ENCODE results near the gene CD7. TPM values are rescaled to one million over a fixed set of nuclear protein-coding genes. Genes with fewer than 3 reads are reported as not detected.
"Not testable (repeated sequence)": the region's sequence is repeated elsewhere in the genome, so short reads cannot be mapped to it uniquely, and the experiment has no call there.

Gene CD7
- not detected in 2 replicates for total RNA-seq (2014; rRNA removed; shearing (Covaris generic))

- DNase-seq (ENCODE audit: low spot score), result no peak
These were observed at the start of gene CD7 for GRCh38 chr17:82317394-82318168. Gene CD7, minus strand, starts transcription at chr17:82317608. Its CDS starts 113 bp downstream, at chr17:82317495.

DNA sequence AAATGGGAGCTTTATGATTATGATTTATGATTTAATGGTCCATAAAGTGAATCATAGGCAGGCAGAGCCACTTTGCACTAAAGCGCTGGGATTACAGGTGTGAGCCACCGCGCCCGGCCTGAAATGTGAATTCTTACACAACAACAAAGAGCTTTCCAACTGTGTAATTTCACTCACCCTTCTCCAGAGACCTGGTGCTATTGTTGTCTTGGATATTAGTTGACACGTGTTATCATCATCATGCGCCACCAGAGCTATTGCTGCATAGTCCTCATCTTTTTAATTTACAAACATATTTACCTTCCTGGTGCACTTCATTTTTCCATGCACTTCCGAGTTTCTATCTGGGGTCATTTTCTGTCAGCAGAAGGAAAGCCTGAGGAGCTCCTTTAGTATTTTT is 49.3 kb upstream of the CD7 start:
- DNase-seq (ENCODE audit: low spot score), result no peak

- no peak for DNase-seq (ENCODE audit: low spot score)
These were observed 48.3 kb upstream of the CD7 start for GRCh38 chr17:82365606-82366295.

DNA sequence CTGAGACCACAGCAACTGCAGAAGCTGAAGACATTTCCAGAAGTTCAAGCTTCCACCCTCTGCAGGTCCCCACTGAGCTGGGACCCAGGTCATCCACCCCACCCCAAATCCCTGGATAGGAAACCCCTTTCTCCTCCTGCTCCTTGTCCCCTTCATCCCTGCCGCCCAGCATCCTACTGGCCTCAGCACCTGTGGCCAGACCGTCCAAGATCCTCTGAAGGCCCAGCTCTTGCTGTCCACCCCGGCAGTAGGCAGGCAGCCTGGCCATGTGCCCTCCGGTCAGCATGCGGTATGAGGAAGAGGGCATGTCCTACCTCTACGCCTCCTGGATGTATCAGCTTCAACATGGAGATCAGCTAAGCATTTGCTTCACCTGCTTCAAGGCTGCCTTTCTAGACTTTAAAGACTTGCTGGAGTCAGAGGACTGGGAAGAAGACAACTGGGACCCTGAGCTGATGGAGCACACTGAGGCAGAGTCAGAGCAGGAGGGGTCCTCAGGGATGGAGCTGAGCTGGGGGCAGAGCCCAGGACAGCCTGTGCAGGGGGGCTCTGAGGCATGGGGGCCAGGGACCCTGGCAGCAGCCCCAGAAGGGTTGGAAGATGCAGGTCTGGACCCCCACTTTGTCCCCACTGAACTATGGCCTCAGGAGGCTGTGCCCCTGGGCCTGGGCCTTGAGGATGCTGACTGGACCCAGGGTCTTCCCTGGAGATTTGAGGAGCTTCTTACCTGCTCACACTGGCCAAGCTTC is 44.7 kb upstream of the CD7 start:
- no peak for DNase-seq (ENCODE audit: low spot score)

DNA sequence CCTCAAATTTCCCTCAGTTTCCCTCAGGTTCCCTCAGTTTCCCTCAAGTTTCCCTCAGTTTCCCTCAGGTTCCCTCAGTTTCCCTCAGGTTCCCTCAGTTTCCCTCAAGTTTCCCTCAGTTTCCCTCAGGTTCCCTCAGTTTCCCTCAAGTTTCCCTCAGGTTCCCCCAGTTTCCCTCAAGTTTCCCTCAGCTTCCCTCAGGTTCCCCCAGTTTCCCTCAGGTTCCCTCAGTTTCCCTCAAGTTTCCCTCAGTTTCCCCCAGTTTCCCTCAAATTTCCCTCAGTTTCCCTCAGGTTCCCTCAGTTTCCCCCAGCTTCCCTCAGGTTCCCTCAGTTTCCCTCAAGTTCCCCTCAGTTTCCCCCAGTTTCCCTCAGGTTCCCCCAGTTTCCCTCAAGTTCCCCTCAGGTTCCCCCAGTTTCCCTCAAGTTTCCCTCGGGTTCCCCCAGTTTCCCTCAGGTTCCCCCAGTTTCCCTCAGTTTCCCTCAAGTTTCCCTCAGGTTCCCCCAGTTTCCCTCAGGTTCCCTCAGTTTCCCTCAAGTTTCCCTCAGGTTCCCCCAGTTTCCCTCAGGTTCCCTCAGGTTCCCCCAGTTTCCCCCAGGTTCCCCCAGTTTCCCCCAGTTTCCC is 42.2 kb upstream of the CD7 start:
- not testable (repeated sequence) for DNase-seq (ENCODE audit: low spot score)

GRCh38 chr17:82358465-82359350 is 41.3 kb upstream of the CD7 start, which contains the start of gene TEX19:
Gene TEX19, plus strand, starts transcription at chr17:82359247. Its CDS starts 2,904 bp downstream, at chr17:82362151.
- peak; percentile 39 for DNase-seq (ENCODE audit: low spot score)

GRCh38 chr17:82357394-82357793 is 40.0 kb upstream of the CD7 start:
- DNase-seq (ENCODE audit: low spot score), result no peak

DNA sequence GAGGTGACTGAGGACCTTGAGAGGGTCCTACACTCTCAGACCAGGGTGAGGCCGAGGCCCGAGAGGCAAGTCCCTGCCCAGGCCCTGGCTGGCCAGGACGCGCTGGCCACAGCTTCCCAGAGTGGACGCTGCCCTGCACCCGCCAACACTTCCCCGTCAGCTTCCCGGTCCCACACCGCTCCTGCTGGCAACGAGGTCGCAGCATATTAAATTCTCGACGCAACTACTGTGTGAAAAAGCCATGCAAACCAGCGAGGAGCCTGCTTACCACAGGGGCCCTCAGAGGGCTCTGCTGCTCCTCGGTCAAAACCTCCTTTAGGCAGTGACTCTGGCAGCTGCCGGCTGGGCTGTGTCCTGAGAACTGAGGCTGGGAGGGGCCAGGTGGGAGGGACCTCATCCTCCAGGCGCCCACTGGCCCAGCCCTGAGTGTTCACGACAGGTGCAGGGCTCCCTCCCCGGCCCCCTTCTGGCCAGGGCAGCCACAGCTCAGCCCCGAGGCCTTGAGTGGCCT is 39.5 kb upstream of the CD7 start:
- no peak for DNase-seq (ENCODE audit: low spot score)

DNA sequence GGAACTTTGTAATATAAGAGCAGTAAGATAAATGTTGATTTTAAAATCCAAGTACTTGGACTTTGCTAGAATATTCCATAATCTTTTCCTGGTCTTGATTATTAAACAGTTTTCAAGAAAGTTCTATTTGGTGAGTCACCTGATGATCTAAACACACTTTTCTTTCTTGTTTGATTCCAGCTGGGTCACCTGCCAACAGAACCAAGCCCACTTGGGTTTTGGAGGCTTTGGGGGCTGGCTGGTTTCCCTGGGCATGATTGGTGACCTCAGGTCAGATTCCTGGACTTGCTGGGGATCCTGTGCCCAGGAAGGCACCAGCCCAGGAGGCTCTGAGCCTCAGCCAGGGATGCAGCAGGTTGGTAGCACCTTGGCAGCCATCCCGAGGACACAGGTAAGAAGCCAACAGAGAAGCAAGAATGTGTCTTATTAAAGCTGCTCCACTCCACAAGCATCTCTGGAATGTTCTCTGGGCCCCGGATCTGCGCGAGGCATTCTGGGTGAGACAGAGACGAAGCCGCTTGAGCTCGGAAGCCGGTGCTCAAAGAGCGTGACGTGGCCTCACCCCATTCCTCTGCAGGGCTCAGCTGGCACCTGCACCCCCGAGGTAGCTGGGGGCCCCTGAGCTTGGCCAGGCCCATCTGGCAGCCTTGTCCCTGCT is 38.5 kb upstream of the CD7 start:
- no peak for DNase-seq (ENCODE audit: low spot score)

DNA sequence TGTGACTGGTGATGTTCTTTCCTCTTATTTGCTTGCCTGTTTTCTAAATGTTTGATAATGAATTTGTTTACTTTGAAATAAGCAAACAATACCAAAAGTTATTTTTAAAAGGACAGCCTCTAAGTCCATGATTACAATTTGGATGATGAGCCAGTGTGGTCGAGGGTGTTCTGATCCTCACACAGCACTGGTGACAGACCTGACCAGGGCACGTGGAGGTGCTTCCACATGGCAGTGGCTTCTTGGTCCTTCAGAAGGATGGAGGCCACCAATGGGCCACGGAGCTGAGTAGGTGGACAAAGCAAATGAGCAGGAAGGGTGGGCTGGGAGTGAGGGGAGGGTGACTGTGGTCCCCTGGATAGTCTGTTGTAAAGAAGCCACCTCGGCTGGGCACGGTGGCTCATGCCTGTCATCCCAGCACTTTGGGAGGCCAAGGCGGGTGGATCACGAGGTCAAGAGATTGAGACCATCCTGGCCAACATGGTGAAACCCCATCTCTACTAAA is 37.4 kb upstream of the CD7 start:
- DNase-seq (ENCODE audit: low spot score), result no peak

- DNase-seq (ENCODE audit: low spot score), result no peak
These were observed 36.1 kb upstream of the CD7 start for GRCh38 chr17:82353484-82353883.

DNA sequence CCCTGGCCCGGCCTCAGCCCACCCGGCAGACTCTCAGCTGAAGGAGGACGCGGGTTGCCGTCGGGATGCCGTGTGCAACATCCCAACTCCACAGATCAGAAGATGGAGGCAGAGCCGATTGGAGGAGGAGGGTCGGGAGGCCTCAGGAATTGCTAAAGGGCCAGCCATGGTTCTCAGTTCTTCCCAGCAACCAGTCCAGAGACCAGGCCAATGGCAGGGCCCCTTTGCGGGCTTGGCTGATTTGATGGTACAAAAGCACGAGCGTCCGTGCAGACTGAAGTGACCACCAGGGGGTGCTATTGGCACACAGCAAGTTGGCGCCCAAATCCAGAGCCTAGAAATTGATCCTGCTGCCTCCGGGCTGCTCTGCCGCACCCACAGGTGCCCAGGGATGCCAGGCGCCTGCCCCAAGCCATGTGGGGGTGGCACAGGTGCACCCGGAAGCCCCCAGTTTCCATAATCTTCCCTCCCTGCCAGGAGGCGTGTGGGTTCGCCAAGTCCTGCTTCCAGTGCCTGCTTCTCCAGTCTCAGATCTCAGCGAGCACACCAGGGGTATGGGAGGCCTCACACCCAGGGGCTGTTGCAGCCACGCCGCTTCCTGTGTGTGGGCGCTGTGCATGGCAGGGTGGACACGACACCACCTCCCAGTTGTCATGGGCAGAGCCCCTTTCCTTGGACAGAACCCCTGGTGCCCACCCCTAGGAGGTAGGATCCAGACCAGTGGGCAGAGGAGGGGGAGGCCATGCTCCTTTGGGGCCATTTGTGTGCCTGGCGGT is 34.5 kb upstream of the CD7 start:
- peak; percentile 83 for DNase-seq (ENCODE audit: low spot score)

DNA sequence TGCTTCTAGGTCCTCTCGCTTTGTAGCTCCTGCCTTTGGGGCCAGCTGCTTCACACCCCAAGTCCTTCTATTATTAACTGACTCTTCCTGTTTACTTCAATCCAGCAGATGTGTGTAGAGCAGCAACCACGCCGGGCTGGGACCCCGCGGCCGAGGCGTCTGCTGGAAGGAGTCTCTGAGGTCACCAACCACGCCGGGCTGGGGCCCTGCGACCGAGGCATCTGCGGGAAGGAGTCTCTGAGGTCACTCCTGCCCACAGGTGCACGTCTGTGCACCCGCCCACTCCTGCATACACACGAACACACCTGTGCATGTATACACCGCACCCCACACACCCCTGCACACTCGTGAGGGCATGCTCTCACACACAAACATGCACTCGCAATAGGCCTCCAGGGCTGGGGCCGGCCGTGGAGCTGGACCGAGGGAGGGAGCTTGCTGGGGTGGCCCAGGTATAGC is 33.9 kb upstream of the CD7 start:
- no peak for DNase-seq (ENCODE audit: low spot score)

DNA sequence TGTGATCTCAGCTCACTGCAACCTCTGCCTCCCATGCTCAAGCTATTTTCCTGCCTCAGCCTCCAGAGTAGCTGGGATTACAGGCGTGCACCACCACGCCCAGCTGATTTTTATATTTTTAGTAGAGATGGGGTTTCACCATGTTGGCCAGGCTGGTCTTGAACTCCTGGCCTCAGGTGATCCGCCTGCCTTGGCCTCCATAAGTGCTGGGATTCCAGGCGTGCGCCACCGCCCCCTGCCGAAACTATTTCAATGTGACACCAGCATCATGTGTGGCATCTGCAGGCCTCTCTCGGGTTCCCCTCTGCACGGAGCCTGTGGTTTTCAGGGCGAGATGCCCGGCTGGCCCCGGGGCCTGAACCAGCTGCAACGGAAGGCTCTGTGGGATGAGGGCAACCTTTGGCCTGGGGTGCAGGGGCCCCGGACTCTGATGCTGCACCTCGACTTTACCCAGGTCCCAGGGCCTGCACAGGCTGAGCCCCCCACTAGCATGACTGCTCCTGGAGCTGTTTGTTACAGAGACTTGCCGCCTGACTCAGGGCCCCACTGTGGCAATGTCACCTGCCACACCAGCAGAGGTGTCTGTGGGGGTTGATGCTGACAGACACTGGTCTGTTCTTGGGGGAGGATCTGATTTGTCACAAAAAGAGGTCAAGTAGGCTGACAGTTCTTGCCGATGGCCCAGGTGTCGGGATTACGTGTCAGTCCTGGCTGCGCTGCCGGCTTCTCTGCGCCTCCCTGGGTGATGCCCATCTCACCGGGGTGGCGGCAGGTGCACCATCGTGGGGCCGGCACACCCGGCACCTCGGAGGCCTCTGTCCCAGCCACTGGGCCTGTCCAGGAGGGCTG is 33.0 kb upstream of the CD7 start:
- DNase-seq (ENCODE audit: low spot score), result no peak

GRCh38 chr17:82349287-82349701 is 31.9 kb upstream of the CD7 start:
- DNase-seq (ENCODE audit: low spot score), result no peak

DNA sequence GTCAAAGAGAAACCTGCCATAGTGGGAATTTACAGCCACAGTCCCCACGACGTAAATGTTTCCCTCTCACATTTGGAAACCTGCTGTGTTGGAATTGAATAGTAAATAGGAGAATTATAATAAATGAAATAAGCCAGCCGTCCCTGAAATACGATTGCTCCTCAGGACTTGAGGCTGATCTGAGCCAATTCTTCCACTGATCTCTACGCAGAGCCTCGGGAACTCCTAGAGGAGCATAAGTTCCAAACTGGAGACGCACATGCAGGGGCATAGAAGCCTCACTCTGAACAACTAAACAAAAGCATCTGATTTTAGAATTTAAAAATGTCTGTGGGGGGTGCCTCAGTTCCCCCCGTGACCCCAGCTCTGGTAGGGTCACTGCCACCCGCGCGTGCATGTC is 31.5 kb upstream of the CD7 start:
- DNase-seq (ENCODE audit: low spot score), result no peak

DNA sequence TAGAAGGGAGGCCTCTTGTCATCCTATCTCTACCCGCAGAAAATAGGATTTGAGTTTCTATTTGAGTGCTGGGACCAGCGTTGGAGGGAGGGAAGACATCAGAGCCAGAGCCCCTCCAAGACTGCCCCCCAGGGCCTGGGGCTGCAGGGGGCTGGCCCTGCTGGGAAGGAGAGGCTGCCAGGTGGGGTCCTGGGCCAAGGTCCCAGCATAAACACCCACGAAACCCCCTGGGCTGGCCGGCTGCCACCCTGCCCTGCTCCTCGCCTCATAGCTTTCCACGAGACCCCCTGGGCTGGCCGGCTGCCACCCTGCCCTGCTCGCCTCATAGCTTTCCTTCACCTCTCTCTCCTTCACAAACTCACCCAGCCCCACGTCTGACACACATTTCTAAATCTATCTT is 31.0 kb upstream of the CD7 start:
- DNase-seq (ENCODE audit: low spot score), result no peak

GRCh38 chr17:82347994-82348393 is 30.6 kb upstream of the CD7 start:
- DNase-seq (ENCODE audit: low spot score), result not testable (repeated sequence)
